ENCODE data around the gene ARL15.

- TF ChIP-seq CTCF (conservative IDR thresholded peaks at IDR 0.05 in 1 of 2, IDR thresholded peaks at IDR 0.05 in 1 of 2; ENCODE audit: extremely low read depth in 1 of 2, insufficient read depth in 1 of 2, low read depth in 1 of 2, low read length in 2 of 2) (no peak), EZH2 (IDR thresholded peaks at IDR 0.05; ENCODE audit: borderline replicate concordance, low read length) (no peak)
Measured at GRCh38 chr5:54230936-54231685, 79.3 kb downstream of the ARL15 start.
